NCI-H510A (cell line): ENCODE results near the gene GCSH.
A peak's percentile ranks its signal among the peaks of the same experiment; 100 is the strongest.

Experiments
- DNase-seq: peaks from one replicate; lab custom pipeline; 2025; lab: John Stamatoyannopoulos, UW

Gene GCSH

DNA sequence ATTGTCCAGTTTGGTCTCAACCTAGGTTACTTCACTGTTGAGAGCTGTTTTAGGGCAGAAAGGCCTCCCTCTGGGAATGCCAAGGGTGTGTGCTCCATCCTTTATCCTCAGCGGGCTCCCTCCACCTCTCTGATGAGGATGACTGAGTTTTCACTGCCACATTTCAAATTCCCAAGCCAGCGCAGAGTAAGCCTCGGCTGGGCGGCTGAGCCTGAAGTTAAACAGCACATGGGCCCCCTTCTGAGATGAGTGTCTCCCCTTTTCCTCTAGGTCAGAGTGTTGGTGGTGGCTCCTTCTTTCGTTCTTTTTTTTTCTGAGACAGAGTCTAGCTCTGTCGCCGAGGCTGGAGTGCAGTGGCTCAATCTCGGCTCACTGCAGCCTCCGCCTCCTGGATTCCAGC is 5.5 kb upstream of the GCSH start:
- DNase-seq = no peak

DNA sequence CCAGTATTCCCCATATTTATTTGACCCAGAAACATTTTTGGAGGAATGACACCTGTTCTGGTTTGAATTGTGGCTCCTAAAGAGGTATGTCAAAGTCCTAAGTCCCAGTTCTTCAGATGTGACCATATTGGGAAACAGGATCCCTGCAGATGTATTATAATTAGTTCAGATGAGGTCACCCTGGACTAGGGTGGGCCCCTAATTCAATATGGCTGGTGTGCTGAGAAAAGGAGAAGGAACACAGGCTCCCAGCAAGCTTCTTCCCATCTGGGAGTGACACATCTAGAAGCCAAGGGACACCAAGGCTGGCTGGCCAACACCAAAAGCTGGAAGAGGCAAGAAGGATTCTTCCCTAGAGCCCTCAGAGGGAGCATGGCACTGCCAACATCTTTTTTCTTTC is 3.8 kb upstream of the GCSH start:
- no peak for DNase-seq

DNA sequence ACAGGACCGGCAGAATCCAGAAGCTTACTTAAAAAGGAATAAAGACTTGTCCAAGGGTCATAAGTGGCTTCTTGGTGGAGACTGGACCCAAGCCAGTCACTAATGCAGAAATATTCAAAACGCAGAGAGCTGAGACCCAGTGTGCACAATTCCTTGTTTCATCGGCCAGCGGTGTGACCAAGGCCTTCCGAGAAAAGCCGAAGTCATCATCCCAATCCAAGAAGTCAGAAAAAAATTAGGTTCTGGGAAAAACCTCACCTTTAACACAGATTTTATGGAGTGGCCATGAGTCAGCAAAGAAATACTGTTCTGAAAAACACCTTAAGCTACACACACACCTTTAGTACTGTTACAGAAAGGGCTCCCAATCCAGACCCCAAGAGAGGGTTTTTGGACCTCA is 1.0 kb upstream of the GCSH start:
- DNase-seq = no peak

DNA sequence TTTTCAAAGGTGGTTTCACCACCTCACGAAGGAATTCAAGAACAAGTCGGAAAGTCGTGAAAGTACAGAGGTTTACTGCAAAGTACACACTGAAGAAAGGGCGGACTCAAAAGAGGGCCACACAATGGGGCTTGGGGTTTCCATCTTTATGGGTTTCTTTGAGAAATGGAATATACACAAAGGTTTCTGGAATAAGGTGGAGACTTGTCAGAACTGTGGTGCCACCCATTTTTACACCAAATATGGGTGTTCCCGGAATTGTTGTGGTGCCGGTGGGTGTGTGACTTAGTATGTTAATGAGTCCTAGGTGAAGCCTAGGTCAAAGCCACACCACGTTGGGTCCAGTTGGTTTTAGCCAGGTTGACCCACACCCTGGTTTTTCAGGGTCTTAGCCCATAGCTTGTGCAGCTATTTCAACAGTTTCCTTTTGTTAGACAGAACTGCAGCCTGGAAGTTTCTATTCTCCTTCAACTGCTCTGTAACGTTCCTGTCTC is 567 bp upstream of the GCSH start:
- DNase-seq = no peak

DNA sequence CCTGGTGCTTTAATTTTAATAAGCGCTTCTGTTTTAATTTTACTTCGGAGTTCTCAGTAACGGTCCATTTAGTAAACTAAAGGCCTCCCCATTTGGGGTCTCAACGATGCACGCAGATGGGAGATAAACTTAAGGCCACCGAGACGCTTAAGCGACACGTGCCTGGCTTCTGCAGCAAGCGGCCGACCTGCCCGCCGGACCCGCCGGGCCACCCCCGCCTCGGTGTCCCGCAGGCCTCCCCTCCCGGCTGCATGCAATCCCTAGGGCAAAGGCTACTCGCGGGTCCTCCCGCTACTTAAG is 592 bp downstream of the GCSH start:
- DNase-seq = no peak

DNA sequence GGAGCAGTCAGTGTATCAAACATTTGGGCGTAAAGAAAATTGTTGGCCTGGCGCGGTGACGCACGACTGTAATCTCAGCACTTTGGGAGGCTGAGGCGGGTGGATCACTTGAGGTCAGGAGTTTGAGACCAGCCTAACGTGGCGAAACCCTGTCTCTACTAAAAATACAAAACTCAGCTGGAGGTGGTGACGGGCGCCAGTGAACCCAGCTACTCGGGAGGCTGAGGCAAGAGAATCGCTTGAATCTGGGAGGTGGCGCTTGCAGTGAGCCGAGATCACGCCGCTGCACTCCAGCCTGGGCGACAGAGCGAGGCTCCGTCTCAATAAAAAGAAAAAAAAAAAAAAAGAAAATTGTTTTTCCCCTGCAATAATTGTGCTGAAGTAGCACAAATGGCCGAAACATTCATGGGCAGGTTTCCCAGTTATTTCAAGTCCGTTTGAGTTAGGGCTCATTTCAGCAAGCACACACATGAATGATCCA is 1.4 kb downstream of the GCSH start:
- no peak for DNase-seq

DNA sequence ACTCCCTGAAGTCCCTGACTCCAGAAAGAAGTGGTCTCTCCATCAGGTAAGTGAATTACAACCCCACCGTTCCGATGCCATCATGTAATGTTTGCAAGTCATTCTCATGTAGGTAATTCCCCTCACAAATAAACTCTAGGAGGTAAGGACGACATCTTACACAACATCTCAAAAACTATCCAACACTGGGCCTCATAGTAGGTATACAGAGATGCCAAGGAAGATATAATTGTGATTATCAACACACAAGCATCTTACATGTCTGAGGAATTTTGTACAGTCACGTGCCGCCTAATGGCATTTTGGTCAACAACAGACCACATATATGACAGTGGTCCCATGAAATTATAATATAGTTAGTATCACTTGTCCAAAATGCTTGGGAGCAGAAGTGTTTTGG is 7.4 kb downstream of the GCSH start:
- DNase-seq = no peak

DNA sequence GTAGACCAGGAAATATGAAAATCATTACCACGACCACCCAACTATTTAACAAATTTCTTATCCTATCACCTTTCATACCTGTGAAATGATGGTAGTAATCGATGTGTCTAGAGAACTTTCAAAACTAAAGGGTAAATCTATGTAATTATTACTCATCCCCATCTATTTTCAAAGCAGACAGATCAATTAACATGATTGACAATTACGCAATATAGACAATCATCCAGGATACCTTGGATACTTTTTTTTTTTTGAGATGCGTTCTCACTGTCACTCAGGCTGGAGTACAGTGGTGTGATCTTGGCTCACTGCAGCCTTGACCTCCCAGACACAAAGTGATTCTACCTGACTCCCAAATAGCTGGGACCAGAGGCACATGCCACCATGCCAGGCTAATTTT is 15.2 kb downstream of the GCSH start:
- DNase-seq = no peak

DNA sequence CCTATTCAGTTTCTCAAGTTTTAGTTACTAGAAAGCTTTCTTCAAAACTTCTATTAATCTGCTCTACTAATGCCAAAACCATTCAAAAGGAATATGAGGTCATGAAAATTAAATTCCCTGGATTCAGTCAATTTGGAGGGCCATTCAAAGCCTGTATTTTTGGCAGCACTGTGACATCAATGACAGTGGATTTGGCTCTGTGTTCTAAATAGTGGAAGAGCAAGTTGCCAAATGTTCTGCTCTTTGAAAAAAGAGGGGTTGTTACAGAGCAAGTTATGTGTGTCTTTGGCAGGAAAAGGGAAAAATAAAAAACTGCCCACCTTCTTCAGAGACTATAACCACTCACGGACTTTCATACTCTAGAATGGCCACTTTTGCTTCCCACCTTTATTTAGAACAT is 16.0 kb downstream of the GCSH start:
- no peak for DNase-seq

DNA sequence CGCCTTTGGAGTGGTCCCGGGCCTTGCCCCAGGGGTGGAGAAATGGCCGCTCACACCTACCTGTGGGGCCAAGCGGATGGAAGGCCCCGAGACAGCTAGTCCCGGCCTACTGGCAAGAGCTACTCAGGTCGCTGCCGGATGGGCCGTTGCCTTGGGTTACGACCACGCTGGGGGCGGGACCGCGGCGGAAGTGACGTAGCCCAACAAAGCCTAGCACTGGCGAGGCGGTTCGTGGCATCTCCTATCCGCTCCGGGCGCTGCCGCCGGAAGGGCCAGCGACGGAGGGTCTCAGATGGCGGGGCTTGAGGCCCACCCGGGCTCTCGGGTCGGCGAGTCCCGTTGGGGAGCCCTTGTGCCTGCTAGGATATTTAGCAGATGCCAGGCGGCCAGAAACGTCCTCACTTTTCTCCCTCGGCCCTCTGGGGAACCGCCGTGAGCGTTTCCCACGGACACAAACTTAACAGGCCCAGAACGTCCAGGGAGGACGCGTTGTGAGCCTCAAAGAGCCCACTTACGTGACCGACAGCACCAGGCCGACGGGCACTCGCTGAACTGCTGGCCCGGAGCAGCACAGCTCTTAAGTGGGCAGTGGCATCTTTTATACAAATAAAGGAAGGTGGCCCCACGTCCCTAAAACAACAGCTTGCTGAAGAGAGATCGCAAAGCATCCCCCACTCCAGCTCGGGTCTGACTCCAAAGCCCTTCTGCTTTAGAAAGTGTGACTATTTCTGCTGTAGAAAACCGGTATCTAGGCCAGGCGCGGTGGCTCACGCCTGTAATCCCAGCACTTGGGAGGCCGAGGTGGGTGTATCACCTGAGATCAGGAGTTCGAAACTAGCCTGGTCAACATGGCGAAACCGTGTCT is 18.9 kb downstream of the GCSH start, which contains the start of gene C16orf46:
Gene C16orf46 (minus strand): TSS at position 163 of the 865 bp plus-strand sequence. CDS start 13,283 bp downstream, outside the sequence.
- peak; percentile 70 for DNase-seq

DNA sequence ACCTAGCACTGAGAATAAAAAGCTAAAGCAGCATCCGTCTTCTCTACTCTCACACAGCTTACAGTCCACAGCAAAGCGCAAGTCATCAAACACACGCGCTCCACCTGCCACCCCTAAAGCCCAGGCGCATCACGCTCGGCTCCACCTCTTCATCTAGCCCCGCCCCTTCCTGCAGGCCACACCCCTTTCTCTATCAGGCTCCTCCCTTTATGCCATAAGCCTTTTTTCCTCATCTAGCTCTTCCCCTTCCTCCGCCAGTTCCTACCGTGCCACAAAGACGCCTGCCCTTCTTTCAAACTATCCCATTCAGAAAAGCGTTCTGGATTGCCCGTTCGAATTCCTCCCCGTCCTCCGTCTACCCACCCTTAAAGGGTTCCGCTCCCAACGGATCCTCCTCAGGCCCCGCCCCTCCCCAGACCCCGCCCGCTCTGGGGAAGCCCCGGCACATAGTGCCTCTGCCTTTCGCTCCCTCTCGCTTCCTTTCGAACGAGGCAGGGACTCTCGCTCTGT is 19.6 kb downstream of the GCSH start:
- peak; percentile 70 for DNase-seq

DNA sequence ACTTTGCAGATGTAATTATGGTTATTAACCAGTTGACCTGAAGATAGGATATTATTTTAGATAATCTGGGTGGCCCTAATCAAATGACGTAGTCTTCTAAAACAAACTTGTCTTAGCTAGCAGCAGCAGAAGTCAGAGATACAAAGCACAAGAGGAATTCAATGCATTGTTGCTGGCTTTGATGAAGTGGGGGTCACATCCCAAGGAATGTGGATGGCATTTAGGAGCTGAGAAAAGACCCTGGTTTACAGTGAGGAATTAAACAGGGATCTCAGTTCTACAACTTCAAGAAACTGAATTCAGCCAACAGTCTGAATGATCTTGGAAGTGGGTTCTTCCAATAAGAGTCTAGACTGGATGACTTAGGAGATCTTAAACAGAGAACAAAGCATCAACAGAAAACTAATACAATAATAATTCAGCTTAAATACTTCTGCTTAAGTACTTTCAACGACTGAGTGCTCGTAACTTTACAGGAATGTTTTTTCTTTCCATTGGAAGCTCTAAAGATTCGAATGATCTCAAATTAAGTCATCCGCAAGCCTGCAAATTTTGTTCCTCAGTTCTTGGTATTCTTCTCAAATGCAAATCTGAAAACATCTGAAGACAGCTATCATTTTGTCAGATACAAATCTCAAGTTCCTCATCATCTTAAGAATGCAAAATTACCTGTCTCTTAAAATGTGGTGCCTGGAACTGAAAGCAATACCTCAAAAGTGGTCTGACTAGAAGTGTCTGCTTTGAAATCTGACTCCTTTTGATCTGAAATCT is 22.4 kb downstream of the GCSH start:
- no peak for DNase-seq

DNA sequence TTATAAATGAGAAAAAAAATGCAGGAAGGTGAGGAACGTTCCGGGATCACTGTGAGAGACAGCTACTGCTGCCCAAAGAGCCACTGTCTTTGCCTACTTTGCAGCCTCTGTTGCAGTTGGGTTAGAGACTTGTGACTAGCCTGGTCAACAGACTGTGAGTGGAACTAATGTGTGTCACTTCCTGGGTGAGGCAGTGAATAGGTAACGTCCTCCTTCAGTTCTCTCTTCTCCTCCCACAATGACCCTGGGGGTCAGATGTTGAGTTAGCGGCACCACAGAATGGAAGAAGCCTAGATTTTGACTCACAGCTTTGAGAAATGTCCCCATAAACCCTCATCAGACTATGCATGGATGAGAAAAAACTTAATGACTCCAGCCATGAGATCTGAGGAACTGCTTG is 24.4 kb downstream of the GCSH start:
- no peak for DNase-seq

DNA sequence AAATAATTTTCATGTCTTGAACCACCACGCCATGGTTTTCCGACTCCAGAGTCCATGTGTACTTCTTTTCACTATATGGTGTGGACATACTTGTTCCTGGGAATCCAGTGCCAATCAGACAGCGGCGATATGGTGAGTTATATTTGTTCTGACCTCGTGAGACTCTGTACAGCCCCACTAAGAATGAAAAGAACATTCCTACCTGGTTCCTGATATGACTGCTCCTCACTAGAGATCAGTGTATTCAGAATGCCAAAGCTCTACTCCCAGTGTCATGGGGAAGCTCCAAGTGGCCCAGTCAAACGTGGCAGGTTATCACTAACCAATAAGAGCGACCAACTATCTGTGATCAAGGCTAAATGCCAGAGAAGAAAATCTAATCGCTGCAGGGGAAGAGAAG is 25.2 kb downstream of the GCSH start:
- DNase-seq = no peak

DNA sequence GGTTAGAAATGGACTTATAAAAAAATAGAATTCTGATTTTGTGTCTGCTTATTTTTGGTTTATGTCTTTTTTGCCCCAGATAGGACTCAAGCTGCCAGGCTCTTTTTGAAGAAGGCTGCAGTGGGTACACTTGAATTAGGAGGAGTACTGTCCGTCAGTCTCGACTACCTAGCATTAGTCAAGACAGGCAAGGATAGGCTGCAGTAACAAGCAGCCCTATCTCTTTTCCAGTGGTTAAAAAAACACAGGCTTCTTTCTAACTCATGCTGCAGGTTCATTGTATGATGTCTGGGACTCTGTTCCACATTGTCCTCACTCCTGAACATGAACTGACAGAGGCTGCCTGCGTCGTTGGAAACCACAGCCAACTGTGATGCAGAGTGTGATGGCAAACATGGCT is 27.1 kb downstream of the GCSH start:
- no peak for DNase-seq

DNA sequence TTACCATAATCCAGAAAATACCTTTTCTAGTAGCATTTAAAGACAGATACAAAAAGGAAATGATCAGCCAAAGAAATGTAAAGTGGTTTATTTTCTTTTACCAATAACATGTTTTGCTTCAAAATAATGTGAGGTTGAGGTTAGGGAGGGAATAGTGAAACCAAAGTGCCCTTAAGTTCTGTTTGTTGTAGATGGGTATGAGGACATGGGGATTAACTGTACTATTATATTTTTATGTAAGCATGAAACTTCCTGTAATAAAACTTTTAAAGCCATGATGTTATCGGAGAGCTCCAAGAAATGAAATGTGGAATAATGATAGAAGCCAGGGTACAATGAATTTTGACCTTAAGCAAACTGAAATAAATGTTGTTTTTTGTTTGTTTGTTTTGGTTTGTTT is 29.0 kb downstream of the GCSH start:
- DNase-seq = no peak

DNA sequence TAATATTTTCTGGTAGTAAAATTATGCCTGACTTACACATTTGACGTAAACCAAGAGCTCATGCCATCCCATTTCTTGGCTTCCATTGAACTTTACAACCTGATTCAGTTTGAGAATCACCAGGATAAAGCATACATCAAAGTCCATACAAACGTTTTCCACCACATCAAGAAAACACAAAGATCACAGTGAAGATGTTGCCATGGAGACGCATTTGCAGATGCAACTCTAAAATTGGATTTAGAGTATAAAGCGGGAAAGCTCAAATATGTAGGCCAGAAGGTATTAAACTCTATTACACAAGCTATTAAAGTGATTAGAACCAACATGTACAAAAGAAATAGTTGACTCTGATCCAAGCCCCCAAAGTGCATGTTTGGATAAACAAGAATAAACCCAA is 29.5 kb downstream of the GCSH start:
- no peak for DNase-seq

DNA sequence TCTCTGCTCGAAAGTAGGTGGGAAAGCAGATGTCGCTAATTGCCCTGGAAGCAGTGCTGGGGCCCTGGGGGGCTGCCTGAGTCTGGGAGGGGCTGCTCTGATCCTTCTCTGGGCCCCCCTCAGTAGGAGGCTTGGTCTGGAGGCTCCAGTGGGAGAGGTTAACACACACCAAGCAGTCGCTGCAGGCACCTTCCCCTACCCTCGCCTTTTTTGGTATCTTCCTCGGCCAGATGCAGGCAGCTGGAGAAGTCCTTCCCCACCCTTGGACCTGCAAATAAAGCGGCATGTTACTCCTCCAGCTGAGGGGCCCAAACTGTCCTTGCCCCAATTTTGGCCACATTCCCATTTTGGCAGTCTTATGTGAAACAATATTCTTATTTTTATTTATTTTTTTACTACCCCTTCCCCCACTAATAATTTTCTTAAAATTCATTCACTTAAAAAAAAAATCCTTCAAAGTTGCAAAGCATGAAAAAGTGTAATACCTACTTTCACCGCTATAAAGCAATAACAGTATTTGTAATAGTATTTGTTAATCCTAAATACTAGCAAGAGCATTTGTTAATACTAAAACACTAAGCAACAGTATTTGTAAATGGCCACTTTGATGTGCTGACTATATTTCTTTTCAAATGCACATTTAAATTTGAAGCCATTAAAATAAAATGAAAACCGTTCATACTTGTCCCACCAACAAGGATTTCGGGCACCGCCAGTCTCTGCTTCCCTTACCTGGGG is 34.2 kb downstream of the GCSH start:
- no peak for DNase-seq

DNA sequence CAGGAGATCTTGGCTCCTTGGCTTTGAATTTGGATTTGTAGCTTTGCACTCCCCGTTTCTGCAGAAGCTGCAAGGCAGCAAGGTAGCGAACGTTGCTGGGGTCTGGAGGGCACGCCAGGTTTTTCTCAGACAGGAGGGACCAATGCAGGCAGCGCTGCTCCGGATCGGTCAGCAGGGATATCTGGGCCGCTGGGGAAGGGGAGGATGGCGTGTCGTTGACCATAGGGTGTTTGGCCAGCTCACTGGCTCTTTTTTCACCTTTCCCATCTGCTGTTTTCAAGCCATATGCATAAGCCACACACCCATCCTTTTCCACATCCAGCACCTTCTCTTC is 34.9 kb downstream of the GCSH start:
- DNase-seq = no peak

DNA sequence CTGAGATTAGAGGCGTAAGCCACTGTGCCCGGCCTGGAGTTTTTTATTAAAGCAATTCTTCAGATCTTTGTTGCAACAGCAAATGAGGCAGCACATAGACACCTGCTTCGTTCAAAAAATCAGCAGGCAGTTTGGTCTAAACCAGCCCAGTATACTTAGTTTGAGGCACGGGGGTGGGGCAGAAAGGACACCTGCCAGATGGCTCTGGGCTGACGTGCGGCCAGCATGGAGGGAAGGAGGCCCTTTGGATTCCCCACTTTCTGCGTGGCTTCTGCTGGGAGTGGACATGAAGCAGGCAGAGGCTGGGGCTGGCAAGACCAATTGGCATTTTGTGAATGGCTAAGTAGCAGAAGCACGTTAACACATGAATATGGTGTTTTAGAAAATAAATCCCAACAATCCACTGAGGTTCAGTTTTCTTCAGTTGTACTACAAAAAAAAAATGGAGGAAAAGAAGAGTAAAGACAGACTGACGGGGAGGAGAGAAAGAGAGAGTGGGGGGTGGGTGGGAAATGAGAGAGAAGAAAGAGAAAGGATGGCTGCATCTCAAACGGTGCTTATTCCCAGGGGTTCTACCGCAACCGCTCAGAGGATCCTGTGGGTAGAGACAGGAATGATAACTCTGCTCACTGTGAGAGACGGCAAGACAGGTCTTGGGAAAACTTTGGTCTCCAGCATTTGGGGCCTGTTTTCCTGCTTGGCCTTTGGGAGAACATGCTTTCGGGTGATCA is 35.5 kb downstream of the GCSH start:
- DNase-seq = no peak

DNA sequence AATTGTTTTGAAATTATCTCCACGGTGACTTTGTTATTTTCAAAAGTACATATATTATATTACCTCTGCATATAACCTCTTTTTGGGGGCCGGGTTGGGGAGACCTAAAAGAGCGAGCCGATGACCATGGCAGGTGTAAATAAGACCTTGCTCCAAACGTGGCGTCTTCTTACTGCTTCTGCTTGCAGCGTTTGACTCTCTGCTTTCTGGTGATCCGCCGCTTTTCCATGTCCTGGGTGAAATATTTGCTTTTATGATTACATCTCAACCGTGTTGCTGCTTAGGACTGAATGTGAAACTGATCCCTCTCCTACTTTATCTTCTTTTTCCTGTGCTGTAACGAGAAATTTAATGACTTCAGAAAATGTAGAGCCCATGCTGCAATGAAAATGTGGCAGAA is 42.4 kb downstream of the GCSH start:
- no peak for DNase-seq

DNA sequence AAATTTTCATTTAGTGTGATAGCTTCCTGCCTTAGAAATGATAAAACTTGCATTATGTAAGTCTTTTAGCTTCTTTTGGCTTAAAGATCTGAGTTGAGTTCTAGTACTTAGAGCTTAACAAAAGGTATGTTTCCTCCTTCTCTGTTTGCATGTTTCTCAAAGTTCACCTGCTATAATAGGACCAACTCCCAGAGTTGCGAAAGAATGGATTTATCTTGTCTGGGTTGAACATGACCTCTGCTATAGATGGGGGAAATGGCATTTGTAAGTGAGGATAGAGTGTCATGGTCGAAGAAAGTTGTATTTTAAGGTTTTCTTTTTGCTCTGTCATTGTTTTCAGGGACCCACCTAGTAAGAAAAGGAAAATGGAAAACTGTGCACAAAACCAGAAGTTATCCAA is 53.4 kb downstream of the GCSH start:
- DNase-seq = no peak
